ENCODE results near the gene HERC6. TPM values are rescaled to one million over a fixed set of nuclear protein-coding genes. Genes with fewer than 3 reads are reported as not detected.

HERC6 gene
- 6.6 TPM for total RNA-seq

DNA sequence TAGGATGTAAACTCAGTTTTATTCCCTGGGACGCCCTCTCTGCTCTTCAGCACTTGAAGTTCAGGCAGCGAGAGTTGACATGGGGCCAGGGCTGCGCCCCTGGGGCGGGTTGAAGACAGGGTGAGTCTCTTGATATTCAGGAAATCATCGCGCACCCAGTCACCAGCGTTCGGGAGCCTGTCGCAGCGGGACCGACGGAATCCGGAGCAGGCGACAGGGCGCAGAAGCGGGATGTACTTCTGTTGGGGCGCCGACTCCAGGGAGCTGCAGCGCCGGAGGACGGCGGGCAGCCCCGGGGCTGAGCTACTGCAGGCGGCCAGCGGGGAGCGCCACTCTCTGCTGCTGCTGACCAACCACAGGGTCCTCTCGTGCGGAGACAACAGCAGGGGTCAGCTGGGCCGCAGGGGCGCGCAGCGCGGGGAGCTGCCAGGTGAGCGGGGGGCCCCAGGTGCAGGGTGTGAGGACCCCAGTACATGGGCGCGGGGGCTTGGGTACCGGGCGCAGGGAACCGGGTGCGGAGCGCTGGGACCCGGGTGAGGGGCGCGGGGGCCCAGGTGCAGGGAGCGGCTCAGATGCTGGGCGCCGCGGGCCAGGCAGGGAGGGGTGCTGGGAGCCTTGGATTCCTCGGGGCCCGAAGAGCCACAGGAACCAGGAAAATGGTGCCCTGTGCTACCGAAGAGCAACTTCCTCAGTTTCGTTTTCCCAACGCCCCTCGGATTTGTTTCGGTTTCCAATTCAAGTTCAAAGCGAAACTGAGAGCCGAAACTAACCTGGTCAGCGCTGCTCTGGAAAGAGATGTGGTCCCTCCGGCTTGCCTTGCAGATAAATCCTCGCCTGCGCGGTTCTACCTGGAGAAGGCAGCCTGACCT lies at the start of gene HERC6:
TSS of gene HERC6 (plus strand) at position 162 of the 869 bp plus-strand sequence. CDS start at position 232, 70 bp downstream.

DNA sequence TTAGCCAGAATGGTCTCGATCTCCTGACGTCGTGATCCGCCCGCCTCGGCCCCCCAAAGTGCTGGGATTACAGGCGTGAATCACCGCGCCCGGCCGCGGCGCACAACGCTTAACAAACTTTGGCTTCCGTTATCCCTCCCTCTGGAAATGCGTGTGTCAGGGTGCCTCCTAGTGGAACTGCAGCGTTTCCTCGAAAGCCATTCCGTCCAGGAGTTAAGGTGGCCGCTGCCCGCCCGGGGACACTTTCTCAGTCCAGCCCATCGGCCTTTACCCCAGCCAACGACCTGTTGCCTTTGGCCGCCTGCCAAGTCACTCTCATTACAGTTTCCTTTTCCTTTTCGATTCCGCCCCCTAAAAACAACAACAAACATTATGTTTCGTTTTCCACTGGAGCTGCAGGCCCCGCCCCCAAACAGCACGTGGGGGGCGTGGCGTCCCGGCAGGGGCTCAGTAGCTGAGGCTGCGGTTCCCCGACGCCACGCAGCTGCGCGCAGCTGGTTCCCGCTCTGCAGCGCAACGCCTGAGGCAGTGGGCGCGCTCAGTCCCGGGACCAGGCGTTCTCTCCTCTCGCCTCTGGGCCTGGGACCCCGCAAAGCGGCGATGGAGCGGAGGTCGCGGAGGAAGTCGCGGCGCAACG lies 78.1 kb downstream of the HERC6 start, which contains the start of gene HERC5:
TSS of gene HERC5 (plus strand) at position 450 of the 637 bp plus-strand sequence. CDS start at position 601, 151 bp downstream.

Small RNA genes within 50 kb of the gene (small RNA-seq; reads per million reads assigned to genes)
- not detected for gene RF00019 (ENCODE audit: low replicate concordance)

Other genes with a start within 250 kb of the HERC6 start
- gene ABCG2, start 220.2 kb upstream of the HERC6 start, total RNA-seq = 15.0 TPM
- 134 TPM for gene PPM1K, start 94.3 kb upstream of the HERC6 start, total RNA-seq
- 1.6 TPM for gene HERC5, start 78.3 kb downstream of the HERC6 start, total RNA-seq
- 56.7 TPM for gene PYURF, start 144.9 kb downstream of the HERC6 start, total RNA-seq
- 91.4 TPM for gene HERC3, start 213.6 kb downstream of the HERC6 start, total RNA-seq